K562 (cell line): Measurements from ENCODE around the gene GHDC. TPM values are rescaled to one million over a fixed set of nuclear protein-coding genes. Genes with fewer than 3 reads are reported as not detected.

ENCODE experiments used
- ATAC-seq: fragments of 200-7000 bp; cut with Tn5 transposase; 3 replicates; pipeline ENCODE4 v1.9.1; 2020; ENCODE audit warnings: moderate library complexity
- BruUV-seq: library from RNA; stranded (reverse); fragments of 400-500 nt; replicated peaks from 2 replicates; lab custom pipeline; 2021; lab: Mats Ljungman, UMichigan
- CTCF ChIA-PET: fragments of 300-600 bp; formaldehyde crosslinking; extraction: SDS; loops from one replicate; lab custom pipeline; 2021; ENCODE audit warnings: low intra/inter-chr PET ratio; lab: Yijun Ruan, JAX
- POLR2A ChIA-PET: fragments of 300-600, 350-650 bp; sonication (Branson Sonifier 250); formaldehyde crosslinking; extraction: SDS; loops from one replicate; lab custom pipeline; 2021; ENCODE audit warnings: antibody characterized with exemption, inconsistent platforms; lab: Yijun Ruan, JAX
- DNase-seq, 4 experiments: peaks; one replicate each; pipeline versions ENCODE4 v3.0.0 to v3.0.0-alpha.2; 2011 to 2018; ENCODE audit warnings: low spot score in 3 of 4, mixed read lengths in 3 of 4; ENCODE audit errors: extremely low read depth in 1 of 4
- FAIRE-seq: peaks from 2 replicates; lab custom pipeline; 2011; peaks lifted over from hg19 to GRCh38; lab: Jason Lieb, UNC
- H2AFZ ChIP-seq: 2 replicates; pipeline ENCODE4 v1.6.0; 2011; ENCODE audit warnings: low read depth, low read length, control low read depth, inconsistent platforms
- H3K27ac ChIP-seq: fragments of 200-600 bp; 3 replicates; pipeline ENCODE4 v1.8.0; 2011; ENCODE audit warnings: low read depth, mild to moderate bottlenecking, control low read depth, inconsistent platforms, low read length, moderate library complexity, mixed read lengths; ENCODE audit errors: extremely low read depth
- H3K27me3 ChIP-seq, 2 experiments: fragments of 300-600 bp in 1 of 2; 2 replicates in 1 of 2; 3 replicates in 1 of 2; pipeline versions ENCODE4 v1.6.0 to v1.8.0; 2011; ENCODE audit warnings: inconsistent platforms in 2 of 2, low read length in 2 of 2, mild to moderate bottlenecking in 1 of 2, mixed read lengths in 1 of 2, moderate library complexity in 1 of 2; ENCODE audit not compliant: control insufficient read depth in 2 of 2, insufficient read depth in 2 of 2
- H3K36me3 ChIP-seq: fragments of 300-600 bp; 3 replicates; pipeline ENCODE4 v1.8.0; 2011; ENCODE audit warnings: mild to moderate bottlenecking, low read length, inconsistent platforms; ENCODE audit not compliant: control insufficient read depth, insufficient read depth
- H3K4me1 ChIP-seq, 2 experiments: fragments of 200-600 bp in 1 of 2; replicated peaks in 1 of 2; 2 replicates in 1 of 2; 3 replicates in 1 of 2; pipeline versions ENCODE4 v1.5.1 to v1.8.0; 2011; ENCODE audit warnings: inconsistent platforms in 2 of 2, low read length in 2 of 2, mild to moderate bottlenecking in 1 of 2, mixed read lengths in 1 of 2, moderate library complexity in 1 of 2; ENCODE audit not compliant: control insufficient read depth in 2 of 2, insufficient read depth in 2 of 2
- H3K4me2 ChIP-seq: 2 replicates; pipeline ENCODE4 v1.6.1; 2011; ENCODE audit warnings: low read length, control low read depth, inconsistent platforms, mixed read lengths; ENCODE audit not compliant: insufficient read depth
- H3K4me3 ChIP-seq: fragments of 200-600 bp; sonication (generic), shearing (Covaris generic); 2 replicates; pipeline ENCODE4 v1.5.1; 2016; ENCODE audit warnings: control low read depth, inconsistent platforms
- H3K79me2 ChIP-seq: fragments of 200-600 bp; 3 replicates; pipeline ENCODE4 v1.8.0; 2011; ENCODE audit warnings: low read length, inconsistent platforms; ENCODE audit not compliant: control insufficient read depth, insufficient read depth
- H3K9ac ChIP-seq, 2 experiments: 2 replicates each; pipeline versions ENCODE4 v1.6.0 to v1.6.1; 2011; ENCODE audit warnings: low read depth in 2 of 2, low read length in 2 of 2, control low read depth in 1 of 2, inconsistent platforms in 1 of 2, mild to moderate bottlenecking in 1 of 2, mixed read lengths in 1 of 2; ENCODE audit not compliant: insufficient read depth in 1 of 2
- H3K9me1 ChIP-seq: one replicate; pipeline ENCODE4 v1.6.0; 2011; ENCODE audit warnings: inconsistent platforms, mild to moderate bottlenecking, low read length, moderate library complexity; ENCODE audit not compliant: control insufficient read depth, insufficient read depth
- H3K9me3 ChIP-seq: replicated peaks from 2 replicates; pipeline ENCODE4 v1.5.1; 2011; ENCODE audit warnings: low read depth, low read length, inconsistent platforms; ENCODE audit not compliant: control insufficient read depth, insufficient read depth
- H4K20me1 ChIP-seq: replicated peaks from 2 replicates; pipeline ENCODE4 v1.6.1; 2011; ENCODE audit warnings: low read length, inconsistent platforms, mixed read lengths; ENCODE audit not compliant: control insufficient read depth, insufficient read depth
- ARID4B ChIP-seq: sonication (generic); formaldehyde crosslinking; IDR thresholded peaks from 2 replicates; pipeline ENCODE4 v1.8.0; 2022; ENCODE audit warnings: mild to moderate bottlenecking, missing genetic modification reagents
- CAMTA2 ChIP-seq: fragments of 250-450 bp; sonication (Bioruptor Pico); conservative IDR thresholded peaks from 2 replicates; pipeline ENCODE4 v1.5.1; 2022
- CHD2 ChIP-seq: IDR thresholded peaks from 2 replicates; pipeline ENCODE4 v1.6.1; 2011; ENCODE audit warnings: low read depth, low read length
- DDX20 ChIP-seq: fragments of 450-650 bp; IDR thresholded peaks from 2 replicates; pipeline ENCODE4 v1.6.1; 2016; ENCODE audit warnings: missing genetic modification characterization, low read depth, mild to moderate bottlenecking, missing compliant biosample characterization, moderate library complexity
- EP300 ChIP-seq: IDR thresholded peaks from 2 replicates; pipeline ENCODE4 v1.6.1; 2012; ENCODE audit warnings: low read length, improper control_type of control experiment
- HOXB6 ChIP-seq: fragments of 250-450 bp; sonication (Bioruptor Pico); IDR thresholded peaks from 2 replicates; pipeline ENCODE4 v1.5.1; 2022; ENCODE audit warnings: mild to moderate bottlenecking, borderline replicate concordance
- ILF3 ChIP-seq: fragments of 450-650 bp; IDR thresholded peaks from 2 replicates; pipeline ENCODE4 v1.6.1; 2018; ENCODE audit warnings: antibody characterized with exemption, mild to moderate bottlenecking, moderate library complexity, borderline replicate concordance
- KDM1A ChIP-seq, 2 experiments: fragments of 450-650 bp; IDR thresholded peaks; 2 replicates each; pipeline ENCODE4 v1.6.1; 2016; ENCODE audit warnings: mild to moderate bottlenecking in 2 of 2
- KDM2B ChIP-seq: fragments of 250-450 bp; sonication (Bioruptor Pico); IDR thresholded peaks from 2 replicates; pipeline ENCODE4 v1.8.0; 2021; ENCODE audit warnings: mild to moderate bottlenecking, moderate library complexity
- MTA3 ChIP-seq: fragments of 450-650 bp; formaldehyde crosslinking; IDR thresholded peaks from 2 replicates; pipeline ENCODE4 v1.6.1; 2017; ENCODE audit warnings: mild to moderate bottlenecking, borderline replicate concordance
- NCOA4 ChIP-seq: fragments of 450-650 bp; IDR thresholded peaks from 2 replicates; pipeline ENCODE4 v1.6.1; 2018; ENCODE audit warnings: mild to moderate bottlenecking; ENCODE audit not compliant: partially characterized antibody
- OTX1 ChIP-seq: fragments of 450-650 bp; formaldehyde crosslinking; IDR thresholded peaks from 2 replicates; pipeline ENCODE4 v1.4.0; 2022; ENCODE audit warnings: mild to moderate bottlenecking
- RHOXF2B ChIP-seq: fragments of 250-450 bp; sonication (Bioruptor Pico); conservative IDR thresholded peaks from 2 replicates; pipeline ENCODE4 v1.5.1; 2021
- SIRT6 ChIP-seq: IDR thresholded peaks from one replicate; pipeline ENCODE4 v1.6.1; 2012; ENCODE audit warnings: low read depth, mild to moderate bottlenecking, control low read depth, inconsistent platforms, low read length, moderate library complexity
- ZBTB5 ChIP-seq: fragments of 450-650 bp; IDR thresholded peaks from 2 replicates; pipeline ENCODE4 v1.6.1; 2017; ENCODE audit warnings: antibody characterized with exemption
- ZNF511 ChIP-seq: sonication (generic); formaldehyde crosslinking; IDR thresholded peaks from 2 replicates; pipeline ENCODE4 v1.8.0; 2022; ENCODE audit warnings: mild to moderate bottlenecking, missing genetic modification reagents
- ZNF584 ChIP-seq: fragments of 200-800 bp; sonication (Bioruptor generic); IDR thresholded peaks from 2 replicates; pipeline ENCODE4 v1.6.1; 2016; ENCODE audit warnings: low read depth, mild to moderate bottlenecking, missing genetic modification characterization, missing compliant biosample characterization
- WGBS: fragments of 100-300 bp; shearing (Covaris generic); methylation state at CpG from one replicate; pipeline ENCODE4 v1.1.6; 2016; ENCODE audit warnings: low coverage, mixed read lengths; ENCODE audit not compliant: insufficient coverage; ENCODE audit errors: missing lambda C conversion rate; 5-methylcytosine and 5-hydroxymethylcytosine counted together
- in situ Hi-C: fragments of 300-500 bp; cut with MboI; formaldehyde crosslinking; loops from 4 replicates; pipeline ENCODE4 v1.15.0; 2018; ENCODE audit warnings: inconsistent platforms, mixed read lengths
- intact Hi-C: fragments of 100-400 bp; cut with micrococcal nuclease; formaldehyde crosslinking; loops from 2 replicates; pipeline ENCODE4 v1.14.2; 2022
- polyA plus RNA-seq, 8 experiments: library from polyadenylated mRNA; depleted of rRNA in 4 of 8; stranded (reverse) in 5 of 8; unstranded in 3 of 8; fragments of >200 nt; fragmentation: Nextera tagmentation in 2 of 8; fragmentation: Illumina TruSeq in 1 of 8; extraction: Ambion mirVana in 2 of 8; extraction: Trizol in 1 of 8; gene quantifications; 2 replicates each; pipeline versions ENCODE4 v1.2.1 to v1.2.3, GENCODE V29; 2011 to 2014; ENCODE audit warnings: inconsistent platforms in 1 of 8, missing spikeins in 1 of 8
- total RNA-seq, 7 experiments: library from RNA; depleted of rRNA in 6 of 7; stranded (reverse); fragments of >200 nt in 6 of 7; fragmentation: Illumina TruSeq in 2 of 7; extraction: Trizol in 2 of 7; gene quantifications; 2 replicates each; pipeline versions ENCODE4 v1.2.1 to v1.2.3, GENCODE V29; 2011 to 2021; ENCODE audit warnings: low replicate concordance in 1 of 7

GHDC gene
- total and polyA plus RNA-seq, 9 of the 15 experiments (the other 6 are each of a cell fraction or from before 2014, with no cell fraction given): 0.65 to 23.2 (median 11.2) TPM

- Histone ChIP-seq H3K4me2 (peak overlapping the region; percentile 78), H3K27me3 (no peaks in the 10 kb centered on the region), H3K79me2 (peaks cover 11% of the 10 kb centered on the region; the same call in 2 of the 3 replicates), H4K20me1 (0 out of 2 replicates have a peak, but pooled peaks cover 4% of the 10 kb centered on the region), H3K4me1 (peaks cover 29 to 42% of the 10 kb centered on the region in 2 experiments), H3K4me3 (peak overlapping the region; percentile 60; the same call in 1 of the 2 replicates), H3K36me3 (no peaks in the 10 kb centered on the region), H3K9ac (peak overlapping the region in 1 of 2 experiments; percentile 89; a peak in 1 of 4 replicates), H3K27ac (no peak overlapping the region), H2AFZ (no peak overlapping the region), H3K9me1 (peaks cover 7% of the 10 kb centered on the region), H3K9me3 (no peaks in the 10 kb centered on the region)
- ATAC-seq: peak; percentile 32
- DNase-seq: peak; percentile 72 to 88 (median 80)
- no TSS peak for BruUV-seq
- 18% methylated on average over 12 of the region's 20 CpGs for WGBS
- CTCF ChIA-PET: no interaction called here
- intact Hi-C loops (loop anchor here (2.0 to 10.0 kb wide), 3 partner anchors 61 to 225 kb away; no protein-coding TSS in a partner anchor), in situ Hi-C loops (no loop called here)
- no peak for FAIRE-seq
- POLR2A ChIA-PET: interaction anchor here (0.6 to 1.3 kb wide), 6 partner anchors 12 to 314 kb away, joined by 3 to 4 read pairs (median 3); no protein-coding TSS in a partner anchor
- TF ChIP-seq KDM1A (IDR thresholded peaks at IDR 0.05) (peak; percentile 65 to 70), DDX20 (tag) (no peak), OTX1 (CRISPR knock-in tag) (no peak), KDM2B (CRISPR knock-in tag) (no peak), ARID4B (CRISPR knock-in tag) (no peak), ILF3 (no peak), MTA3 (no peak), CHD2 (no peak), NCOA4 (no peak), SIRT6 (no peak), EP300 (no peak), ZNF511 (peak; percentile 84), RHOXF2B (CRISPR knock-in tag) (no peak), HOXB6 (CRISPR knock-in tag) (no peak), ZBTB5 (no peak), CAMTA2 (no peak), ZNF584 (CRISPR knock-in tag) (no peak)
These were observed 14.3 kb downstream of the GHDC start for GRCh38 chr17:42179911-42180410.
